Neutrophil (primary cell): ENCODE data around the gene RASAL3.

Experiments used
- H3K27ac ChIP-seq: fragments of 200-600 bp; sonication (generic); 2 replicates; pipeline ENCODE4 v1.5.1; 2016; ENCODE audit warnings: mild to moderate bottlenecking, moderate library complexity
- H3K27me3 ChIP-seq: fragments of 200-600 bp; sonication (generic); 2 replicates; pipeline ENCODE4 v1.6.0; 2016; ENCODE audit warnings: mild to moderate bottlenecking
- H3K36me3 ChIP-seq: fragments of 200-600 bp; sonication (generic); 2 replicates; pipeline ENCODE4 v1.5.1; 2017
- H3K4me1 ChIP-seq, 2 experiments: fragments of 200-600 bp in 1 of 2; sonication (generic) in 1 of 2; 1 replicate in 1 of 2; 2 replicates in 1 of 2; pipeline versions ENCODE4 v1.5.1 to v1.6.1; 2013 to 2016; ENCODE audit warnings: low read depth in 1 of 2, low read length in 1 of 2, mild to moderate bottlenecking in 1 of 2, moderate library complexity in 1 of 2; ENCODE audit not compliant: control insufficient read depth in 1 of 2, insufficient read depth in 1 of 2
- H3K4me3 ChIP-seq, 2 experiments: fragments of 200-600 bp in 1 of 2; sonication (generic) in 1 of 2; 1 replicate in 1 of 2; 2 replicates in 1 of 2; pipeline ENCODE4 v1.5.1; 2013 to 2016; ENCODE audit warnings: low read depth in 1 of 2, low read length in 1 of 2, mild to moderate bottlenecking in 1 of 2, moderate library complexity in 1 of 2
- H3K9me3 ChIP-seq: fragments of 200-600 bp; sonication (generic); 2 replicates; pipeline ENCODE4 v1.5.1; 2016
- TF ChIP-seq, protein P1 (sequence below): fragments of 200-600 bp; sonication (generic); IDR thresholded peaks from 2 replicates; pipeline ENCODE4 v1.5.1; 2016; ENCODE audit warnings: antibody characterized with exemption

The RASAL3 gene

GRCh38 chr19:15506074-15506571 is 41.8 kb upstream of the RASAL3 start:
- H3K4me3 ChIP-seq = no peak overlapping the region
- no peak overlapping the region for H3K27ac ChIP-seq
- peaks cover 61% of the 10 kb centered on the region for H3K27me3 ChIP-seq
- no peaks in the 10 kb centered on the region for H3K9me3 ChIP-seq
- TF ChIP-seq, protein P1, sequence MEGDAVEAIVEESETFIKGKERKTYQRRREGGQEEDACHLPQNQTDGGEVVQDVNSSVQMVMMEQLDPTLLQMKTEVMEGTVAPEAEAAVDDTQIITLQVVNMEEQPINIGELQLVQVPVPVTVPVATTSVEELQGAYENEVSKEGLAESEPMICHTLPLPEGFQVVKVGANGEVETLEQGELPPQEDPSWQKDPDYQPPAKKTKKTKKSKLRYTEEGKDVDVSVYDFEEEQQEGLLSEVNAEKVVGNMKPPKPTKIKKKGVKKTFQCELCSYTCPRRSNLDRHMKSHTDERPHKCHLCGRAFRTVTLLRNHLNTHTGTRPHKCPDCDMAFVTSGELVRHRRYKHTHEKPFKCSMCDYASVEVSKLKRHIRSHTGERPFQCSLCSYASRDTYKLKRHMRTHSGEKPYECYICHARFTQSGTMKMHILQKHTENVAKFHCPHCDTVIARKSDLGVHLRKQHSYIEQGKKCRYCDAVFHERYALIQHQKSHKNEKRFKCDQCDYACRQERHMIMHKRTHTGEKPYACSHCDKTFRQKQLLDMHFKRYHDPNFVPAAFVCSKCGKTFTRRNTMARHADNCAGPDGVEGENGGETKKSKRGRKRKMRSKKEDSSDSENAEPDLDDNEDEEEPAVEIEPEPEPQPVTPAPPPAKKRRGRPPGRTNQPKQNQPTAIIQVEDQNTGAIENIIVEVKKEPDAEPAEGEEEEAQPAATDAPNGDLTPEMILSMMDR = no peak
- no peaks in the 10 kb centered on the region for H3K36me3 ChIP-seq
- no peaks in the 10 kb centered on the region for H3K4me1 ChIP-seq

- TF ChIP-seq, protein P1 = no peak
- Histone ChIP-seq H3K27ac (no peak overlapping the region), H3K9me3 (no peaks in the 10 kb centered on the region), H3K4me1 (no peaks in the 10 kb centered on the region), H3K27me3 (peaks cover 50% of the 10 kb centered on the region), H3K36me3 (no peaks in the 10 kb centered on the region), H3K4me3 (no peak overlapping the region)
Observed at GRCh38 chr19:15502264-15502663, 37.9 kb upstream of the RASAL3 start.

GRCh38 chr19:15501596-15501995 is 37.3 kb upstream of the RASAL3 start:
- Histone ChIP-seq H3K27ac (no peak overlapping the region), H3K36me3 (no peaks in the 10 kb centered on the region), H3K9me3 (no peaks in the 10 kb centered on the region), H3K4me1 (no peaks in the 10 kb centered on the region), H3K27me3 (peaks cover 43% of the 10 kb centered on the region), H3K4me3 (no peak overlapping the region)
- TF ChIP-seq, protein P1 = no peak

DNA sequence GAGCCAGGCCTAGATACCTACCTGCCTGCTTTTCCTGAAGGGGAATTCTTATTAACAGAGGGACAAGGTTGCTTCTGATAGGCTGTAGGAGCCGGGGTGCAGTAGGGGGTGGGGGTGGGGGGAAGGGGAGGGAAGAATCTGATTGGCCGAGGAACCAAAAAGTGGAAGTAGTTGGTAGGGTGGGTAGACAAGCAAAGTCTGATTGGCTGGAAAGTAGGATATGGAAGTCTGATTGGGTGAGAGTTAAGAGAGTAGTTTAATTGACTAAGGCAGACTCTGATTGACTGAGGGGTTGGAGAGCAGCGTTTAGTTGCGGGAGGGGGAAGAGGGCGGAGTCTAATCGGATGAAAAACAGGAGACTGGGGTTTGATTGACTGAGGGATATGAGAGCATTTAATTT is 34.6 kb upstream of the RASAL3 start:
- Histone ChIP-seq H3K27ac (no peak overlapping the region), H3K9me3 (no peaks in the 10 kb centered on the region), H3K27me3 (peaks cover 34% of the 10 kb centered on the region), H3K4me3 (no peak overlapping the region), H3K36me3 (no peaks in the 10 kb centered on the region), H3K4me1 (no peaks in the 10 kb centered on the region)
- TF ChIP-seq, protein P1 = no peak

DNA sequence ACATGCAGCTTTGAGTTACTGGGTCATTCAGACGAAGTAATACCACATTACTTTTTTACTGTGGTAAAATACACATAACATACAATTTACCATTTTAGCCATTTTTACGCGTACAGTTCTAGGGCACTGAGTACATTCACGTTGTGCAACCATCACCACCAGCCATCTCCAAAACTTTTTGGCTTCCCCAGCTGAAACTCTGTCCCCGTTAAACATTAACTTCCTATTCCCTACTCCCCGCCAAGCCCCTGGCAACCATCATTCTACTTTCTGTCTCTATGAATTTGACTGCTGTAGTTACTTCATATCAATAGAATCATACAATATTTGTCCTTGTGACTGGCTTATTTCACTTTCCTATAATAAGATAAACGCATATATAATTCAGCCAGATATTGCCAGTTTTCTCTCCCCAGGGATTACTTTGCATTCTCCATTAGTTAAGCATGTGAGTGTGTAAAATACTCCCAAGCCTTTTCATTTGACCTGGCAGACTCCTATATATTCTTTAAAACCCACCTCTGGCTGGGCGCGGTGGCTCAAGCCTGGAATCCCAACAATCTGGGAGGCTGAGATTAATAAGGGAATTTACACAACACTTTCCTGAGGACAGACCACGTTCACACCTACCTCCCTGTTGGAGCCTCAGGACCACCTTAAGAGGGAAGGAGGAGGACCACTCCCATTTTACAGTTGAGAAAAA is 34.0 kb upstream of the RASAL3 start:
- H3K27ac ChIP-seq = no peak overlapping the region
- TF ChIP-seq, protein P1 = no peak
- no peaks in the 10 kb centered on the region for H3K36me3 ChIP-seq
- no peak overlapping the region for H3K4me3 ChIP-seq
- peaks cover 35% of the 10 kb centered on the region for H3K27me3 ChIP-seq
- H3K9me3 ChIP-seq = no peaks in the 10 kb centered on the region
- H3K4me1 ChIP-seq = no peaks in the 10 kb centered on the region
